ENCODE data around the gene NEDD8.

DNA sequence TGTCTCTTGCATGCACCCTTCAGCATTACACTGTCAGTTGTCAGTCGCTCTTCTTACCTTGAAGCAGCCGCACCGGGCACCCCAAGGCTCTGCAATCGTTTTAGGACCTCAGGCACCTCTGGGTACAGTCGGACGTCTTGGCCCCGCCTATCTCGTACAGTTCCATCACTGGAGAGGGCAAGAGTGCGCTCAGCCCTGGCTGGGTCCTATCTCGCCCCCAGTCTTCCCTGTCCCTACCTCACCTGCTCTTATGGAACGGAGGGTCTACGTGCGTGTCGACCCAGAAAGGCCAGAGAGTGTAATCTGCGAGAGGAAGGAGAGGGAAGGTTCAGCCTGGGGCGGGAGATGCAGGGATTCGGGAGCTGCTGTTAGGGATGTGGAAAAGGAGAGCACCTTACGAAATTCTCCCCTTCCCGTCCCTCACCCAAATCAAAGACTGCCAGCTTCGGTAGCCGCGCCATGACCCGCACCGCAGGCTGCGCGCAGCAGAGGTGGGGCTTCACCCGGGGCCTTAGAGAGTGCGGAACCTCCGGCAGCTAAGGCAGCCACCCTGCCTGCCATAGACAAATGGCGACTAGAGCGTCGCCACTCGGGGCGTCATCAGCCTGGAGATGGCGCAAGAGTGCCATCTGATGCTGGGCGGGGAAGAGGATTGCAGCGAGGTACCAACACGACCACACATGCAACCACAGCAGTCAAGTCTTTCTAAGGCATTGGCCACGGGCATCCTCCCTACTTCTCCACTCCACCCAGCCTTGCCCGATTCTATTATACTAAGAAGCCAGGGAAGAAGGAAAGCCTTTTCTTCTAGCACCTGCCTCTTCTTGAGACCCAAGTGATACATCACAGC lies 16.4 kb downstream of the NEDD8 start, which contains the start of gene MDP1:
- TF ChIP-seq CTCF (IDR thresholded peaks at IDR 0.05; ENCODE audit: low read depth, low read length, poor library complexity, severe bottlenecking) (peak; percentile 81), EZH2phosphoT487 (IDR thresholded peaks at IDR 0.05; ENCODE audit: borderline replicate concordance, low read length) (no peak)

All from DOHH2 (cell line).